Measurements from ENCODE around the gene BEST4. TPM values are rescaled to one million over a fixed set of nuclear protein-coding genes. Genes with fewer than 3 reads are reported as not detected.

BEST4 gene
- total and polyA plus RNA-seq, 2 experiments from 2014 or later = 0.48 to 0.83 TPM

DNA sequence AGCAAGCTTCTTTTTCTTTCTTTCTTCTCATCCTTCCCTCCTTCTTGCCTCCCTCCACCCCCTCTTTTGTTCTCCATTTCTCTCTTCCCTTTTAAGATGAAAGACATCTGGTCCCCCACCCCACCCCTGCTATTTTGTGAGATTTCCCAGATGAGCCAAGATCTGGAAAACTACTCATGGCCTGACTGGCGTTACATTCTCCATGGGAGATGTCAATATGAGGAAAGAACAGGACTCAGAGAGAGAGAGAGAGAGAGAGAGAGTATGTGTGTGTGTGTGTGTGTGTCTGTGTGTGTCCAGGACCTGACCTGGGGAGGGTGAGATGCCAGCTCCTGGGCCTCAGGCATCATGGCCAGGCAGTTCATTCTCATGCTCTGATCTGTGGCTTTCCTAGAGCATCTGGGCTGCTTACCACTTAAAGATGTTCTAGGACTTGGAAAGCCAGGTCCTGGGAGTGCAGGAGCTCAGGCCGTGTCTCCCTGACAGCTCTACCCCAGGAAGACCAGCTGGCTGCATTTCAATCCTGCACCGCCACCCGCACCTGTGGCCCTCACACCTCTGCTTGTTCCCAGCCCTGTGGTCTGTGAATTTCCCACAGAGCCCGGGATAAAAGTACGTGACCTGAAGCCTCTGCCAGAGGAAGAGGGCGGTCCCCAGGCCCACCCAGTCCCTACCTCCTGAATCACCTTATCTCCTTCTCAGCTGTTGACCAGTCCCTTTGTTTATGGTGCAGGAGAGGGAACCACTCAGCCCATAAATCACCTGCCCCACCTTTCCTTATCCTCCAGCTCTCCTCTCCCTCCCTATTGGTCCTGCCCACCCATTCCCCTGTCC is 3.2 kb upstream of the BEST4 start:
- Histone ChIP-seq H3K4me3 (no peak overlapping the region), H3K4me1 (ENCODE audit: insufficient read depth) (no peaks in the 10 kb centered on the region), H3K4me2 (no peak overlapping the region), H4K20me1 (ENCODE audit: insufficient read depth, poor library complexity, severe bottlenecking) (no peaks in the 10 kb centered on the region), H3K27ac (no peak overlapping the region), H3K9me3 (ENCODE audit: low read depth) (no peaks in the 10 kb centered on the region), H2AFZ (no peak overlapping the region), H3K9me2 (replicated peaks; ENCODE audit: insufficient read depth) (no peaks in the 10 kb centered on the region), H3K27me3 (no peaks in the 10 kb centered on the region), H3K36me3 (replicated peaks; ENCODE audit: insufficient read depth, low read depth) (no peaks in the 10 kb centered on the region), H3K79me2 (no peaks in the 10 kb centered on the region)
- peak; percentile 16 for DNase-seq (ENCODE audit: low spot score)
- TF ChIP-seq EZH2 (IDR thresholded peaks at IDR 0.05; ENCODE audit: borderline replicate concordance) (no peak), EZH2phosphoT487 (IDR thresholded peaks at IDR 0.05; ENCODE audit: low read depth, severe bottlenecking, unreplicated experiment) (no peak)
- TF ChIP-seq, protein P1, sequence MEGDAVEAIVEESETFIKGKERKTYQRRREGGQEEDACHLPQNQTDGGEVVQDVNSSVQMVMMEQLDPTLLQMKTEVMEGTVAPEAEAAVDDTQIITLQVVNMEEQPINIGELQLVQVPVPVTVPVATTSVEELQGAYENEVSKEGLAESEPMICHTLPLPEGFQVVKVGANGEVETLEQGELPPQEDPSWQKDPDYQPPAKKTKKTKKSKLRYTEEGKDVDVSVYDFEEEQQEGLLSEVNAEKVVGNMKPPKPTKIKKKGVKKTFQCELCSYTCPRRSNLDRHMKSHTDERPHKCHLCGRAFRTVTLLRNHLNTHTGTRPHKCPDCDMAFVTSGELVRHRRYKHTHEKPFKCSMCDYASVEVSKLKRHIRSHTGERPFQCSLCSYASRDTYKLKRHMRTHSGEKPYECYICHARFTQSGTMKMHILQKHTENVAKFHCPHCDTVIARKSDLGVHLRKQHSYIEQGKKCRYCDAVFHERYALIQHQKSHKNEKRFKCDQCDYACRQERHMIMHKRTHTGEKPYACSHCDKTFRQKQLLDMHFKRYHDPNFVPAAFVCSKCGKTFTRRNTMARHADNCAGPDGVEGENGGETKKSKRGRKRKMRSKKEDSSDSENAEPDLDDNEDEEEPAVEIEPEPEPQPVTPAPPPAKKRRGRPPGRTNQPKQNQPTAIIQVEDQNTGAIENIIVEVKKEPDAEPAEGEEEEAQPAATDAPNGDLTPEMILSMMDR (IDR thresholded peaks at IDR 0.05; ENCODE audit: poor library complexity) = no peak
- 47% methylated on average over 7 of the region's 7 CpGs for WGBS (ENCODE audit: low lambda C conversion rate, missing lambda C conversion rate)

DNA sequence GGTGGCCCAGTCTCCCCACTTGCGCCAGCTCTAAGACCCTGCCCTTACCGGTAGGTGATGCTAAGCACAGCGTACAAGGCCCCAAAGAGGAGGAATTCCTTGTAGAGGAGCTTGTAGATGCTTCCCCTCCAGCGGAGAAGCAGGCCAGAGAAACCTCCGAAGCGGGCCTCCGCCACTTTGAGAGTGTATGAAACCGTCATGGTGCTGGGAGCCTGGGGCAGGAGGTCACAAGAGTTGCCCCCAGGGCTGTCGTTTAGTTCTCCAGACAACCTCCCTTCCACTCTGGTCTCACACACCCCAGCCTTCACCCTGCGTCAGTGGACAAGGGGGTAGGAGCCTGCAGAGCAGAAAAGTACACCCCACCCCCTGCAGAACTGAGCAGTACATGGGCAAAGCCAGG is 464 bp downstream of the BEST4 start:
- Histone ChIP-seq H4K20me1 (ENCODE audit: insufficient read depth, poor library complexity, severe bottlenecking) (no peaks in the 10 kb centered on the region), H3K36me3 (replicated peaks; ENCODE audit: insufficient read depth, low read depth) (no peaks in the 10 kb centered on the region), H3K9me3 (ENCODE audit: low read depth) (no peaks in the 10 kb centered on the region), H3K27ac (no peak overlapping the region), H3K4me3 (no peak overlapping the region), H3K79me2 (no peaks in the 10 kb centered on the region), H2AFZ (no peak overlapping the region), H3K27me3 (no peaks in the 10 kb centered on the region), H3K4me1 (ENCODE audit: insufficient read depth) (peaks cover 21% of the 10 kb centered on the region), H3K4me2 (no peak overlapping the region), H3K9me2 (replicated peaks; ENCODE audit: insufficient read depth) (no peaks in the 10 kb centered on the region)
- no peak for DNase-seq (ENCODE audit: low spot score)
- TF ChIP-seq, protein P1 (IDR thresholded peaks at IDR 0.05; ENCODE audit: poor library complexity) = no peak
- WGBS (ENCODE audit: low lambda C conversion rate, missing lambda C conversion rate) = 94% methylated on average over 10 of the region's 10 CpGs

DNA sequence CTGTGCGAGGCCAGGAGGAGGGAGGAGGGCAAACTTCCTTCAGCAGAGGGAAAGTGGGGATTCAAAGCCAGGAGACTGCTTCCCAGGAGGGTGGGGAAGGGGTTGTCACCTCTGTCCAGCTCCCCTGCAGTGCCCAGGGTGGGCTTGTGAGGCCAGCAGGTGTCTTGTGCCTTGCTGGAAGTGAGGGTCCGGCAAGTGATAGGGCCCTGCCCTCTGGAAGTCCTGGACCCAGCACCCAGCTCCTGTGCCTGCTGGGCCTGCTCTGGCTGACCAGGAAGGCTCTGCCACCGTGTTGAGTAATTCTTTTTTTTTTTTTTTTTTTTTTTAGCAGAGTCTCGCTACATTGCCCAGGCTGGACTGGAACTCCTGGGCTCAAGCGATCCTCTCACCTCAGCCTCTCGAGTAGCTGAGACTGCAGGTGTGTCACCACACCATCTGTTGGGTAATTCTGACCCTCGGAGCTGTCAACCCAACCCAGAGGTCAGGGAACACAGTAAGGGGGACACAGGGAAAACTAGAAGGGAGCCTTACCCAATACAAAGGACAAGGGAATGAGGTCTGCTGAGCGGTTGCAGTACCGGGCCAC is 1.0 kb downstream of the BEST4 start:
- Histone ChIP-seq H3K27ac (peak overlapping the region; percentile 75), H4K20me1 (ENCODE audit: insufficient read depth, poor library complexity, severe bottlenecking) (no peaks in the 10 kb centered on the region), H3K27me3 (no peaks in the 10 kb centered on the region), H3K4me3 (no peak overlapping the region), H3K4me2 (peak overlapping the region; percentile 96), H2AFZ (peak overlapping the region; percentile 88), H3K4me1 (ENCODE audit: insufficient read depth) (peaks cover 21% of the 10 kb centered on the region), H3K9me2 (replicated peaks; ENCODE audit: insufficient read depth) (no peaks in the 10 kb centered on the region), H3K9me3 (ENCODE audit: low read depth) (no peaks in the 10 kb centered on the region), H3K36me3 (replicated peaks; ENCODE audit: insufficient read depth, low read depth) (no peaks in the 10 kb centered on the region), H3K79me2 (no peaks in the 10 kb centered on the region)
- 83% methylated on average over 9 of the region's 9 CpGs for WGBS (ENCODE audit: low lambda C conversion rate, missing lambda C conversion rate)
- DNase-seq (ENCODE audit: low spot score) = no peak
- no peak for TF ChIP-seq EZH2phosphoT487 (IDR thresholded peaks at IDR 0.05; ENCODE audit: low read depth, severe bottlenecking, unreplicated experiment)
- TF ChIP-seq EZH2 (IDR thresholded peaks at IDR 0.05; ENCODE audit: borderline replicate concordance) = no peak
- TF ChIP-seq, protein P1 (IDR thresholded peaks at IDR 0.05; ENCODE audit: poor library complexity) = no peak

Measured in hepatocyte (in vitro differentiated cells).